A673 (cell line): ENCODE results near the gene NLRC5.

ENCODE experiments used
- CTCF ChIP-seq: fragments of 300-800, 200-600 bp; sonication (generic); conservative IDR thresholded peaks from 2 replicates; pipeline ENCODE4 v1.5.1; 2017; ENCODE audit warnings: low read depth, mild to moderate bottlenecking, antibody characterized with exemption, low read length, moderate library complexity, mixed read lengths
- EZH2 ChIP-seq: fragments of 200-600 bp; sonication (generic); IDR thresholded peaks from 2 replicates; pipeline ENCODE4 v1.6.1; 2017; ENCODE audit warnings: borderline replicate concordance, low read depth, mild to moderate bottlenecking, mixed read lengths, antibody characterized with exemption, low read length; ENCODE audit not compliant: poor library complexity, severe bottlenecking

- TF ChIP-seq CTCF, result no peak
- no peak for TF ChIP-seq EZH2
Observed at GRCh38 chr16:57083485-57084126, 94.2 kb downstream of the NLRC5 start.
